Erythroblast (primary cell): Measurements from ENCODE around the gene DPP7.

Experiments used
- GATA1 ChIP-seq: IDR thresholded peaks from 2 replicates; pipeline ENCODE4 v1.6.1; 2011; ENCODE audit warnings: low read depth, mild to moderate bottlenecking, control low read depth, low read length, moderate library complexity
- POLR2A ChIP-seq: IDR thresholded peaks from 2 replicates; pipeline ENCODE4 v1.6.1; 2011; ENCODE audit warnings: mild to moderate bottlenecking, low read length

- no peak for TF ChIP-seq POLR2A
- no peak for TF ChIP-seq GATA1
These were observed 33.2 kb upstream of the DPP7 start for GRCh38 chr9:137147793-137148160.
